BLaER1 treated with 17β-estradiol and CSF1 and Interleukin-3, amounts not matched to agents 10 nM and 100 nM (cell line): ENCODE data around the gene XIRP2.
"Not testable (repeated sequence)": the region's sequence is repeated elsewhere in the genome, so short reads cannot be mapped to it uniquely, and the experiment has no call there.

Source experiments
- H3K27ac ChIP-seq, 11 experiments: shearing (Covaris generic); formaldehyde crosslinking; 2 replicates each; pipeline ENCODE4 v1.8.1; 2022
- H3K27me3 ChIP-seq, 11 experiments: shearing (Covaris generic); formaldehyde crosslinking; 2 replicates each; pipeline ENCODE4 v1.8.1; 2022
- H3K36me3 ChIP-seq, 11 experiments: shearing (Covaris generic); formaldehyde crosslinking; 2 replicates each; pipeline ENCODE4 v1.8.1; 2022
- H3K4me1 ChIP-seq, 10 experiments: shearing (Covaris generic); formaldehyde crosslinking; 2 replicates each; pipeline ENCODE4 v1.8.1; 2022
- H3K4me2 ChIP-seq, 11 experiments: shearing (Covaris generic); formaldehyde crosslinking; 2 replicates each; pipeline ENCODE4 v1.8.1; 2022
- H3K4me3 ChIP-seq, 10 experiments: shearing (Covaris generic); formaldehyde crosslinking; 2 replicates each; pipeline ENCODE4 v1.8.1; 2022
- H3K9ac ChIP-seq, 11 experiments: shearing (Covaris generic); formaldehyde crosslinking; 2 replicates each; pipeline ENCODE4 v1.8.1; 2022
- H3K9me3 ChIP-seq, 11 experiments: shearing (Covaris generic); formaldehyde crosslinking; replicated peaks in 1 of 11; 2 replicates each; pipeline ENCODE4 v1.8.1; 2022
- H4K20me1 ChIP-seq, 11 experiments: shearing (Covaris generic); formaldehyde crosslinking; 2 replicates each; pipeline ENCODE4 v1.8.1; 2022
- Cebpa-rat ChIP-seq, 11 experiments: shearing (Covaris generic); IDR thresholded peaks; 2 replicates each; pipeline ENCODE4 v1.8.1; 2022

Gene XIRP2

GRCh38 chr2:167013227-167013626, 124.9 kb downstream of the XIRP2 start:
- Histone ChIP-seq H3K4me1 (peaks cover 0 to 5% (median 3%) of the 10 kb centered on the region in 10 experiments; a peak in 10 of 20 replicates), H3K4me2 (no peak overlapping the region), H3K36me3 (no peaks in the 10 kb centered on the region), H3K9me3 (peaks cover 0 to 3% (median 0%) of the 10 kb centered on the region in 11 experiments; a peak in 2 of 22 replicates), H4K20me1 (no peaks in the 10 kb centered on the region), H3K4me3 (no peak overlapping the region), H3K9ac (no peak overlapping the region), H3K27me3 (no peaks in the 10 kb centered on the region), H3K27ac (no peak overlapping the region)
- no peak for TF ChIP-seq Cebpa-rat (IDR thresholded peaks at IDR 0.05)

- peaks cover 0 to 15% (median 10%) of the 10 kb centered on the region in 10 experiments; a peak in 12 of 20 replicates for H3K4me1 ChIP-seq
- no peaks in the 10 kb centered on the region for H4K20me1 ChIP-seq
- no peak overlapping the region for H3K9ac ChIP-seq
- H3K27ac ChIP-seq = no peak overlapping the region
- no peaks in the 10 kb centered on the region for H3K27me3 ChIP-seq
- no peak for TF ChIP-seq Cebpa-rat (IDR thresholded peaks at IDR 0.05)
- H3K4me3 ChIP-seq = no peak overlapping the region
- no peak overlapping the region for H3K4me2 ChIP-seq
- H3K9me3 ChIP-seq = no peaks in the 10 kb centered on the region; a peak in 1 of 22 replicates
- no peaks in the 10 kb centered on the region for H3K36me3 ChIP-seq
These were observed 127.5 kb downstream of the XIRP2 start for GRCh38 chr2:167015806-167016205.

- no peak overlapping the region for H3K4me2 ChIP-seq
- no peaks in the 10 kb centered on the region for H3K36me3 ChIP-seq
- H3K9ac ChIP-seq = no peak overlapping the region
- peaks cover 0 to 15% (median 10%) of the 10 kb centered on the region in 10 experiments; a peak in 12 of 20 replicates for H3K4me1 ChIP-seq
- no peak for TF ChIP-seq Cebpa-rat (IDR thresholded peaks at IDR 0.05)
- H3K4me3 ChIP-seq = no peak overlapping the region
- no peak overlapping the region for H3K27ac ChIP-seq
- no peaks in the 10 kb centered on the region for H3K27me3 ChIP-seq
- H3K9me3 ChIP-seq = no peaks in the 10 kb centered on the region; a peak in 1 of 22 replicates
- no peaks in the 10 kb centered on the region for H4K20me1 ChIP-seq
These were observed 128.7 kb downstream of the XIRP2 start for GRCh38 chr2:167017021-167017420.

DNA sequence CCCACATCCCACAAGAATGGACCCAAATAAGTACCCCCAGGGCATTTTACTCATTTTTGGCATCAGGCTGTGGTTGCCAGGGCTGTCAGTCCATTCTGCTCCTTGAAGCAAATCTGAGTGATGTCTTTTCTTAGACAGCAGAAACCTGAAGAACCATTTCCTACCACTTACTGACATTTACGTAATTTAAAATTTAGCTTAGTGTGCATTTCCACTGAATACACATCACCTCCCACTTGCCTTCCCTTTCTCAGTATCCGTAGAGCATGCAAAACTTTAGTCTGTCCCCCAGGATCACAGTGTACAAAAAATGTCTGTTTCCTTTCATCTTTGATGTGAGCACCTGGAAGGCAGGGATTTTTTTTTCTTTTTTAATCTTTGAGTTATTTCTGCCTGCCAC, 130.3 kb downstream of the XIRP2 start:
- peaks cover 0 to 15% (median 10%) of the 10 kb centered on the region in 10 experiments; a peak in 12 of 20 replicates for H3K4me1 ChIP-seq
- H3K9ac ChIP-seq = no peak overlapping the region
- H3K9me3 ChIP-seq = no peaks in the 10 kb centered on the region; a peak in 1 of 22 replicates
- peak overlapping the region in 9 of 11 experiments; percentile 11 to 63 (median 49); a peak in 14 of 22 replicates for H3K4me2 ChIP-seq
- H3K36me3 ChIP-seq = no peaks in the 10 kb centered on the region
- no peaks in the 10 kb centered on the region for H3K27me3 ChIP-seq
- H3K4me3 ChIP-seq = no peak overlapping the region
- H3K27ac ChIP-seq = no peak overlapping the region
- no peaks in the 10 kb centered on the region for H4K20me1 ChIP-seq
- TF ChIP-seq Cebpa-rat (IDR thresholded peaks at IDR 0.05) = no peak

- Histone ChIP-seq H3K27ac (no peak overlapping the region), H3K36me3 (no peaks in the 10 kb centered on the region), H3K4me1 (no peaks in the 10 kb centered on the region), H3K4me3 (no peak overlapping the region), H4K20me1 (no peaks in the 10 kb centered on the region), H3K27me3 (no peaks in the 10 kb centered on the region), H3K9me3 (peaks cover 9 to 42% (median 21%) of the 10 kb centered on the region in 11 experiments; a peak in 18 of 22 replicates), H3K9ac (no peak overlapping the region), H3K4me2 (no peak overlapping the region)
- TF ChIP-seq Cebpa-rat (IDR thresholded peaks at IDR 0.05) = no peak
These were observed 140.2 kb downstream of the XIRP2 start for GRCh38 chr2:167028503-167028902.

- not testable (repeated sequence) for H3K36me3 ChIP-seq, H3K9ac ChIP-seq, H3K4me2 ChIP-seq, H3K27ac ChIP-seq, H4K20me1 ChIP-seq, H3K4me1 ChIP-seq, H3K27me3 ChIP-seq, H3K4me3 ChIP-seq
- peaks cover 28 to 59% (median 34%) of the 10 kb centered on the region in 11 experiments for H3K9me3 ChIP-seq
These were observed 146.7 kb downstream of the XIRP2 start for GRCh38 chr2:167034976-167035375.

GRCh38 chr2:167048829-167049228, 160.5 kb downstream of the XIRP2 start:
- H3K4me3 ChIP-seq = no peak overlapping the region
- TF ChIP-seq Cebpa-rat (IDR thresholded peaks at IDR 0.05) = no peak

GRCh38 chr2:167049659-167050058, 161.4 kb downstream of the XIRP2 start:
- no peaks in the 10 kb centered on the region for H3K27me3 ChIP-seq
- no peak overlapping the region for H3K9ac ChIP-seq
- H3K4me1 ChIP-seq = no peaks in the 10 kb centered on the region
- no peak overlapping the region for H3K4me3 ChIP-seq
- no peaks in the 10 kb centered on the region for H4K20me1 ChIP-seq
- no peaks in the 10 kb centered on the region for H3K9me3 ChIP-seq
- H3K4me2 ChIP-seq = no peak overlapping the region
- H3K36me3 ChIP-seq = no peaks in the 10 kb centered on the region
- no peak overlapping the region for H3K27ac ChIP-seq
- TF ChIP-seq Cebpa-rat (IDR thresholded peaks at IDR 0.05) = no peak

More at GRCh38 chr2:167048829-167049228, 160.5 kb downstream of the XIRP2 start:
- no peaks in the 10 kb centered on the region for H3K4me1 ChIP-seq
- no peak overlapping the region for H3K4me2 ChIP-seq
- no peaks in the 10 kb centered on the region for H3K27me3 ChIP-seq
- H3K36me3 ChIP-seq = no peaks in the 10 kb centered on the region
- H3K9ac ChIP-seq = no peak overlapping the region
- H3K9me3 ChIP-seq = no peaks in the 10 kb centered on the region
- no peak overlapping the region for H3K27ac ChIP-seq
- no peaks in the 10 kb centered on the region for H4K20me1 ChIP-seq

- no peak for TF ChIP-seq Cebpa-rat (IDR thresholded peaks at IDR 0.05)
- Histone ChIP-seq H3K4me3 (no peak overlapping the region), H3K4me2 (no peak overlapping the region), H3K27ac (no peak overlapping the region), H3K9me3 (no peaks in the 10 kb centered on the region), H4K20me1 (no peaks in the 10 kb centered on the region), H3K9ac (no peak overlapping the region), H3K27me3 (no peaks in the 10 kb centered on the region), H3K4me1 (no peaks in the 10 kb centered on the region), H3K36me3 (no peaks in the 10 kb centered on the region)
These were observed 164.5 kb downstream of the XIRP2 start for GRCh38 chr2:167052825-167053224.

DNA sequence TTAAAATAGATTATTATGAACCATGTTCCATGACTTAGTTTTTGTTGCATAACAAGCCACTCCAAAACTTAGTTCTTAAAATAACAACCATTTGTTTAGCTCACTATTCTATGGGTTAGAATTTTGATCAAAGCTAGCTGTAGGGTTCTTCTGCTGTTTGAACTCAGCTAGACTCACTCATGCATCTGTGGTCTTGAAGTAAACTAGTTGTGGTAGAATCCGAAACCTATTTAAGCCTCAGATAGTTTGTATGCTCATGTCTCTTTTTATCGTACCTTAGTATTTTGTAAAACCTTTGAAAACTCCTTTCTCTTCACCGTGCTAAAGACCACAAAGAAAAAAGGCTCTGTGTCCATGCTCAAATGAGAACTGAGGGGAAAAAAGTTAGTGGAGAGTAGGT, 166.6 kb downstream of the XIRP2 start:
- no peaks in the 10 kb centered on the region for H3K27me3 ChIP-seq
- no peaks in the 10 kb centered on the region for H3K9me3 ChIP-seq
- no peak overlapping the region for H3K4me2 ChIP-seq
- no peaks in the 10 kb centered on the region for H3K4me1 ChIP-seq
- no peak overlapping the region for H3K9ac ChIP-seq
- H3K36me3 ChIP-seq = no peaks in the 10 kb centered on the region
- no peak for TF ChIP-seq Cebpa-rat (IDR thresholded peaks at IDR 0.05)
- H3K27ac ChIP-seq = no peak overlapping the region
- H4K20me1 ChIP-seq = no peaks in the 10 kb centered on the region
- no peak overlapping the region for H3K4me3 ChIP-seq
